IPS-11a (cell line): Measurements from ENCODE around the gene MAN1A2.

Experiments
- H3K4me3 ChIP-seq: one replicate; pipeline ENCODE4 v1.5.1; 2013; ENCODE audit warnings: low read depth, low read length, control low read depth

MAN1A2 gene

DNA sequence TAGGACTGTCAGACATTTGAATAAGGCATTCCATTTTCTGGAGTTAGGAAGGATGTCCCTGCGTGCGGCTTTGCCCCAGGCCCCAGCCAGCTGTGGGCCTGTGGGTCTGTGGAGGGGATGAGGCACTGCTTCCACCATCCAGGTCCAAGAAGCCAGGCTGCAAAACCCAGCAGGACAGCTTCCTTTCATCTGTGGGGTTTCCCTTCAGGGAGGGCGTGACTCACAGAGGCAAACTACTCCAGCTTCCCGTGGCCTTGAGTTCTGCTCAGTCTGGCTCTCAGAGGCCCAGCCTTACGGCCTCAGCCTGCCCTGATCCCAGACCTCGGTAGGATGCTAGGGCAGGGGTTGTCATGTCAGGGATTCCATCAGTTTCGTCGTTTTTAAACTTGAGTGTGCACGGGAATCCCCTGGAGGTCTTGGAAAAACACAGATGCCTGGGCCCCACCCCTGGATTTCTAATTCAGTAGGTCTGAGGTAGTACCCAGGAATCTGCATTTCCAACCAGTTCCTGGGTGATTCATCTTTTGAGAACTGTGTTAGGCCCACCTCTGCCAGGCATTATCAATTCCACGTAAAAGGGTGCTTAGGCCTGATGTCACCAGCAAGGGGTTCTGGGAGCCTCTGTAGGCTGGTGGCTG lies 206.3 kb downstream of the MAN1A2 start:
- no peak overlapping the region for H3K4me3 ChIP-seq

GRCh38 chr1:117574161-117574835 lies 207.0 kb downstream of the MAN1A2 start:
- no peak overlapping the region for H3K4me3 ChIP-seq

- H3K4me3 ChIP-seq, result no peak overlapping the region
Observed at GRCh38 chr1:117575586-117576225, 208.5 kb downstream of the MAN1A2 start.

DNA sequence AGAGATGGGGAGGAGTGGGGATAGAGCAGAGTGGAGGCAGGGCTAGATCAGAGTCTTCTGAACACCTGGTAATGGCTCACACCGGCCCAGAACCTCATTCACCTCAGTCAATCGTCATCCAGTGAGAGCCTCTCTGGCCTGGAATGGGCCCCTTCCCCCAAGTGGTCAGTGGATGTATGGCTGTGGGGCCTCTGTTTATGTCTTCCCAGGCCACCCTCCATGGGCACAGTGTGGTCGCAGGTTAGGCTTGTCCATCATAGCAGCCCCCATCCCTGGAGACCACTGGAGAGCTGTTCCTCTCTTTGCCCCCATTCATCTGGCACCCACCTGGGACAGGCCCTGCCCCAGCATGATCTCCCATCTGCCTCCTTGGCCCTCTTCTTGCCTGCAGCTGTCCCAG lies 209.0 kb downstream of the MAN1A2 start:
- no peak overlapping the region for H3K4me3 ChIP-seq

DNA sequence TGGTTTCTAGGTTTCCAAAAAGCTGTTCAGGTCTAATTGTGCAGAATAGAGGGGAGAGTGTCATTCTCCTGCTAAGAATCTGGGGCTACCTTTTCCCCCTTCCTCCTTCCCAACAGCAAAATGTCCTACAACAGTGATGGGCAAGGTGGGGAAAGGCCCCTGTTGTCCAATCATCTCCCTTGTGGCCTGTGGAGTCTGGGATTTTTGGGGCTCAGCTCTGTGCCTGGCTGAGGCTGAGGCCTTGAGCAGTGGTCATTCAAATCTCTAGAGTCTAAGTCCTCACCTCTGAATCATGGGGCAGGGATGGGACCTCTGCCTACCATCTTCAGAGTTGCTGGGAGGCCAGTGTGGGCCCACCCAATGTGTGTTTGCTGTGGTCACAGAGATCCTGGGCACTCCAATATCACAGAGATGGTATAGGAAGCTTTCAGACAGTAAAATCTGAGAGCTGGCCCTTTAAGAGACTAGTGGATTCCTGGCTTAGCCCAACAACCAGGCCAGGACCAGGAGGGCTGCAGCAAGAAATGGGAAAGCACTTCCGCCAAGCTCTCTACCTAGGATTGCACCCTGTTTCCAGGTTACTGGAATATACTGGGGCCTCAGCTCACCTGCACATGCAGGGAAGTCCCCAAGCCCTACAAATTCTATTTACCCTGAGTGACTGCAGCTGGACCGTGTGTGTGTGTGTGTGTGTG lies 210.1 kb downstream of the MAN1A2 start:
- H3K4me3 ChIP-seq, result no peak overlapping the region

GRCh38 chr1:117578466-117578865 lies 211.2 kb downstream of the MAN1A2 start:
- H3K4me3 ChIP-seq, result no peak overlapping the region
